Uterus (tissue), 4 donors: ENCODE data around the gene TEX51. TPM values are rescaled to one million over a fixed set of nuclear protein-coding genes. Genes with fewer than 3 reads are reported as not detected.

Experiments used
- DNase-seq, 2 donors: peaks; one replicate each; pipeline ENCODE4 v3.0.0-alpha.2; 2019 to 2020
- H3K27ac ChIP-seq, 2 donors: fragments of 200-600 bp; sonication (generic); 1 replicate in 1 of 2; 2 replicates in 1 of 2; pipeline ENCODE4 v1.5.1; 2016 to 2018
- H3K27me3 ChIP-seq, 2 donors: fragments of 200-600 bp; sonication (generic); one replicate each; pipeline ENCODE4 v1.5.1; 2018 to 2019; ENCODE audit warnings: control low read depth in 1 of 2
- H3K36me3 ChIP-seq, 2 donors: fragments of 200-600 bp; sonication (generic); one replicate each; pipeline ENCODE4 v1.5.1; 2019; ENCODE audit warnings: control low read depth in 1 of 2
- H3K4me1 ChIP-seq, 2 donors: fragments of 200-600 bp; sonication (generic); one replicate each; pipeline ENCODE4 v1.5.1; 2018 to 2019; ENCODE audit warnings: control low read depth in 1 of 2
- H3K4me3 ChIP-seq, 2 donors: fragments of 200-600 bp; sonication (generic); 1 replicate in 1 of 2; 2 replicates in 1 of 2; pipeline ENCODE4 v1.5.1; 2018 to 2019; ENCODE audit warnings: mild to moderate bottlenecking in 1 of 2
- H3K9me3 ChIP-seq, 2 donors: fragments of 200-600 bp; sonication (generic); one replicate each; pipeline ENCODE4 v1.5.1; 2019; ENCODE audit warnings: control low read depth in 1 of 2
- CTCF ChIP-seq, 4 experiments: fragments of 200-600 bp in 2 of 4; fragments of 450-650 bp in 2 of 4; sonication (generic) in 2 of 4; IDR thresholded peaks; one replicate each; pipeline ENCODE4 v1.5.1; 2016 to 2019; ENCODE audit warnings: antibody characterized with exemption in 4 of 4, mild to moderate bottlenecking in 2 of 4, moderate library complexity in 1 of 4
- POLR2A ChIP-seq, 2 donors: fragments of 450-650 bp; IDR thresholded peaks; one replicate each; pipeline ENCODE4 v1.6.1; 2016; ENCODE audit warnings: antibody characterized with exemption in 2 of 2, mild to moderate bottlenecking in 1 of 2, moderate library complexity in 1 of 2
- intact Hi-C: fragments of 100-400 bp; cut with DNase I; formaldehyde crosslinking; loops from one replicate; pipeline ENCODE4 v1.15.1; 2023; ENCODE audit warnings: low total_unique reads
- total RNA-seq, 4 donors: library from RNA; depleted of rRNA in 3 of 4; stranded (reverse); fragments of >200 nt in 3 of 4; gene quantifications; one replicate each; pipeline versions ENCODE4 v1.1.0 to v1.2.4, GENCODE V29; 2014 to 2023
- donor health status: DM: yes; HTN: yes; CAD: no.

Gene TEX51
- total RNA-seq, 4 donors from 2014 or later: not detected

- Histone ChIP-seq H3K27me3 (no peaks in the 10 kb centered on the region), H3K4me1 (no peaks in the 10 kb centered on the region), H3K9me3 (no peaks in the 10 kb centered on the region), H3K36me3 (no peaks in the 10 kb centered on the region), H3K27ac (no peak overlapping the region), H3K4me3 (no peak overlapping the region)
- TF ChIP-seq CTCF (IDR thresholded peaks at IDR 0.05): no peak
- TF ChIP-seq POLR2A (IDR thresholded peaks at IDR 0.05): no peak
- peak in 1 of 2 donors; percentile 1 for DNase-seq
- intact Hi-C loops: no loop called here
Observed at GRCh38 chr2:126891681-126892500, 6.8 kb upstream of the TEX51 start.

GRCh38 chr2:126893153-126893552 is 5.5 kb upstream of the TEX51 start:
- TF ChIP-seq POLR2A (IDR thresholded peaks at IDR 0.05) (no peak), CTCF (IDR thresholded peaks at IDR 0.05) (no peak)
- no peaks in the 10 kb centered on the region for H3K9me3 ChIP-seq
- DNase-seq: peak in 1 of 2 donors; percentile 3
- no peaks in the 10 kb centered on the region for H3K4me1 ChIP-seq
- H3K27me3 ChIP-seq: no peaks in the 10 kb centered on the region
- intact Hi-C loops: no loop called here
- H3K27ac ChIP-seq: no peak overlapping the region
- H3K36me3 ChIP-seq: no peaks in the 10 kb centered on the region
- H3K4me3 ChIP-seq: no peak overlapping the region

DNA sequence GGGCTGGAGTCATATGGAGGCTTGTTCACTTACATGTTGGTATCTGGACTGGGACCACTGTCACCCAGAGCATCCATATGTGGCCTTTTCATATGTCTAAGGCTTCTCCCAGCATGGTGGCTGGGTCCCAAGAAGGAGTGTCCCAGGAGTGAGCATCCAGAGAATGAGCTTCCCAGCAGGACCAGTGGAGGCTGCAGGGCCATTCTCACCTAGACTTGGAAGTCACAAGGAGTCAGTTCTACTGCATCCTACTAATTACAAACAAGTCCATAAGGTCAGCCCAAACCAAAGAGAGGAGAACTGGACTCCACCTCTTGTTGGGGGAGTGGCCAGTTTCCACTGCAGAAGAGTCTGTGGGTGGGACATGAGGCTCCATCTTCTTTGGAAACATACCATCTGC is 5.1 kb upstream of the TEX51 start:
- Histone ChIP-seq H3K9me3 (no peaks in the 10 kb centered on the region), H3K36me3 (no peaks in the 10 kb centered on the region), H3K27ac (no peak overlapping the region), H3K4me3 (no peak overlapping the region), H3K4me1 (no peaks in the 10 kb centered on the region), H3K27me3 (no peaks in the 10 kb centered on the region)
- no peak for DNase-seq
- intact Hi-C loops: no loop called here
- no peak for TF ChIP-seq CTCF (IDR thresholded peaks at IDR 0.05)
- TF ChIP-seq POLR2A (IDR thresholded peaks at IDR 0.05): no peak

- H3K4me3 ChIP-seq: no peak overlapping the region
Observed at GRCh38 chr2:126894082-126894481, 4.6 kb upstream of the TEX51 start.

More at GRCh38 chr2:126894082-126894481, 4.6 kb upstream of the TEX51 start:
- intact Hi-C loops: no loop called here
- no peak overlapping the region for H3K27ac ChIP-seq
- DNase-seq: peak in 1 of 2 donors; percentile 1
- no peaks in the 10 kb centered on the region for H3K27me3 ChIP-seq
- TF ChIP-seq CTCF (IDR thresholded peaks at IDR 0.05): no peak
- TF ChIP-seq POLR2A (IDR thresholded peaks at IDR 0.05): no peak
- H3K36me3 ChIP-seq: no peaks in the 10 kb centered on the region
- H3K4me1 ChIP-seq: no peaks in the 10 kb centered on the region
- no peaks in the 10 kb centered on the region for H3K9me3 ChIP-seq
